Erythroblast (primary cell): Measurements from ENCODE around the gene MOCOS.

ENCODE experiments used
- DNase-seq, 2 experiments: peaks; one replicate each; lab custom pipeline; 2025; lab: John Stamatoyannopoulos, UW
- GATA1 ChIP-seq: IDR thresholded peaks from 2 replicates; pipeline ENCODE4 v1.6.1; 2011; ENCODE audit warnings: low read depth, mild to moderate bottlenecking, control low read depth, low read length, moderate library complexity
- POLR2A ChIP-seq: IDR thresholded peaks from 2 replicates; pipeline ENCODE4 v1.6.1; 2011; ENCODE audit warnings: mild to moderate bottlenecking, low read length

Gene MOCOS

DNA sequence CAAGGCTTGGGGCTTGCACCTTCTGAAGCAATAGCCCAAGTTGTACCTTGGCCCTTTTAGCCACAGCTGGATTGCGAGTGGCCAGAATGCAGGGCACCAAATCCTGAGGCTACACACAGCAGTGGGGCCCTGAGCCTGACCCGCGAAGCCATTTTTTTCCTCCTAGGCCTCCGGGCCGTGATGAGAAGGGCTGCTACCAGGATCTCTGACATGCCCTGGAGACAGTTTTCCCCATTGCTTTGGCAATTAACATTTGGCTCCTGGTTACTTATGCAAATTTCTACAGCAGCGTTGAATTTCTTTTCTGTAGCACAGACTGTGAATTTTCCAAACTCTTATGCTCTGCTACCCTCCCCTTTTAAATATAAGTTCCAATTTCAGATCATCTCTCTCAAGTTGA lies 54.5 kb downstream of the MOCOS start:
- TF ChIP-seq POLR2A (no peak), GATA1 (no peak)
- DNase-seq, result no peak

DNA sequence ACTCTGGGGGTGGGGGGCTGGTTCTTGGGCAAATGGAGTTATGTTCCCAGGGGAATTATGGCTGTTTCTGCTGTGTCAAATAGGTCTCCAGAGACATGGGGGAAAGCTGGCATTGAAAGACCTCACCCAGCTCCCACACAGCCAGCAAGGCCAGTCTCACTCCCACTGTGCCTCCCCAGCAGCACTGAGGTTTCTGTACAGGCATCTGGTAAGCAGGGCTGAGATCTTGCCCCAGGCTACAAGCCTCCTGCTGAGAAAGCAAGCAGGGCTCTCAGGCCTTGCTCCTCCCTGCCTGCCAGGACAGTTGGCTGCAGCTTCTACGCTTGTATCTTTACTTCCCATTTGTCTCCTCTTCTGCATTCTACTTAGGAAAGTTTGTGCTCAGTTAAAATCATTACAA lies 59.7 kb downstream of the MOCOS start:
- TF ChIP-seq POLR2A (no peak), GATA1 (no peak)
- DNase-seq, result no peak

DNA sequence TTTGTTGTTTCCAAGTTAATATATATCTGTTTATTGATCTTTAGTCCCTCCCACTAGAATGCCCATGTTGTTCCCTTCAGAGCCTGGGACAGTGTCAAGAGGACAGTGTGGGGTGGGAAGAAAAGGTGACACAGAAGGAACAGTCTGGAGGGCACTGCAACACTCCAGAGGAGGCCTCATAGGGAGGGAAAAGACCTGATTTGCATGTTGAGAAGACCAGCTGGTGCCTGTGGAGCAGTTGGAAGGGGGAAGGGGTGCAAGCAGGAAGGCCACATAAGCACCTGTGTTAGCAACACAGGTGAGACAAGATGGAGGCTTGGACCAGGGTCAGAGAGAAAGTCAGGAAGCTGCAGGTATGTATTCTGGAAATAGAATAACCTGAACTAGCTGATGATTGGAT lies 62.1 kb downstream of the MOCOS start:
- no peak for TF ChIP-seq GATA1
- TF ChIP-seq POLR2A, result no peak
- DNase-seq, result no peak

DNA sequence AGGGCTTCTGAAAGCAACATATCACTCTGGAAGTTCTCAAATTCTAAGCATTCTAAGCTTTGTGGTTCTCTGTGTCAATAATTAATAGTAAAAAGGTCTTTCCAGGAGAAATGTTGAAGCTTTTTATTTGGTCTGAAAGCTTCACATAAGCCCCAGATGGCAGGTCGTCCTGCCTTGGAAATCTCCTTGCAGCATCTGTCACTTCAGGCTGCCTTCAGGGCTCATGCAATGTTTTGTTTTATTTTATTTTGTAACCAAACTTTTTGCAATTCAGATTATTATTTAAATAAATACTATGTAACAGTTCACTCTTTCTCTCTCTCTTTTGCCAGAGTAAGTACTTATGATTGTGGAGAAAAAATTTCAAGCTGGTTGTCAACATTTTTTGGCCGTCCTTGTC lies 63.5 kb downstream of the MOCOS start:
- TF ChIP-seq GATA1 (no peak), POLR2A (no peak)
- no peak for DNase-seq

DNA sequence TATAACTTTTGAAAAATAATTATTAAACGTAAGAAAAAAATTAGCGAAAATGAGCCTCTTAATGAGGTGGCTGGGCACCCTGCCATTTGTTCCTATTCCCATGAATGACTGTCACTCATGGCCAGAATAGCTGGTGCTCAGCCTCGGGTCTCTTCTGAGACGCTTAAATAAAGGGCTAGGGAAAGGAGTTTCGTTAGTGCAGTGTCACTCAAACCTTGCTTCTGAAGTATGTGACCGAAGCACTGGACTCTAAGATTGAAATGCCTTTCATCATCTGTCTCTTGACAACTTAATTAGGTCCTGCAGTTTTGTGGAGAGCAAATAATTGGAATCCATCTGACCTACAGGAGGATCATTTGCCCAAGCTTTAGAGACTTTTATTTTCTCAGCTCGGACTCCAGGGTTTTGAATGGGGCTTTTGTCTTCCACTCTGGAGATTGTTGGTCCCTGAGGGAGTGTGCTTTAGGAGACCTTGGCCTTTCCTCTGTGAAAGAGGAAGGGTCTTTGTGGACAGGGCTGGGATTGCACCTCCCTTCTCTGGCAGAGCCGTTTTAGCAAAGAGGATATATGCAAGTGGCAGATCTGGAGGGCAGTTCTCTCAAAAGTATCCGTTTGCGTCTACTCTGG lies 67.9 kb downstream of the MOCOS start:
- DNase-seq, result no peak
- TF ChIP-seq POLR2A (no peak), GATA1 (no peak)

DNA sequence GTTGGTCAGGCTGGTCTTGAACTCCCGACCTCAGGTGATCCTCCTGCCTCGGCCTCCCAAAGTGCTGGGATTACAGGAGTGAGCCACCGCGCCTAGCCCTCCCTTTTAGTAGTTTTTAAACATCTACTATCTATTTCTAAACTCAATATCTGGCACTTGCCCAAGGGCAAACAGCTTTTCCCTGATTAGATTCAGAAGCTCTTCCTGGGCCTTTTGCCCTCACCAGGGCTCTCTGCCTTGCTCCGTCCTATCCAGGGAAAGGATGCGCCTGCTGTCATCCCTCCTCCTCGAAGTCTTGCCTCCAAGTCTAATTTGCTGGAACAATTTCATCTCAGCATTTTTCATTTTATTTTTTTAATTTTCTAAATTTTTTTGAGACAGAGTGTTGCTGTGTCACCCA lies 68.8 kb downstream of the MOCOS start:
- TF ChIP-seq POLR2A, result no peak
- no peak for TF ChIP-seq GATA1
- no peak for DNase-seq

DNA sequence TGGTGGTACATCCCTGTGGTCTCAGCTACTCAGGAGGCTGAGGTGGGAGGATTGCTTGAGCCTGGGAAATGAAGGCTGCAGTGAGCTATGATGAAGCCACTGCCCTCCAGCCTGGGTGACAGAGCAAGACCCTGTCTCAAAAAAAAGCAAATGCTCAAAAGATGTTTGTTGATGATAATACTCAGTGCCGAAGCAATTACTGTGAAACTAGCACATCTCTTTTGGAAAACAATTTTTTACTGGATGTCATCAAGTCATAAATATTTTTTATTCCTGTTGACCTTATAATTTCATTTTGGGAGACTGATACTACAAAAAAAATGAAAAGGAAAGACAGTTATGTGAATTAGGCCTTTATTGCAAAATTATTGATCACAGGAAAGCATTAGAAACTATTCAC lies 75.7 kb downstream of the MOCOS start:
- no peak for DNase-seq
- TF ChIP-seq GATA1 (no peak), POLR2A (no peak)

DNA sequence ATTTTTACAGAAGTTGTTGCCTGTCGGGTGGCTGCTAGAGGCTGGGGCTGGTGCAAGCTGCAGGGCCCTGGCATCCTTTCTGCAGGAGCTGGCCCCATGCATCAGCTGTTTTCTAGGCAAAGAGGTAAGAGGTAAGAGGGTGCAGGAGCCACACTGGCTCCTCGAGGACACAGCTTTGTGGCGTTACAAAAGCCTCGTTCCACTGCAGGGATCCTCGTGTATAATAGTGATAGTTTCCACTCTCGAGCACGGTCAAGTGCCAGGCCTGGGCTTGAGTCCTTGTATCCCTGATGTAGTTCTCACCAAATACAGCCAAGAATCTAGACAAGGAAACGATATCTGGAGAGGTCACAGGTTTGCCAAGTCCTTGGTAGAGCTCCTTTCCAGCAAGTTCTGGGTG lies 77.0 kb downstream of the MOCOS start:
- TF ChIP-seq POLR2A (no peak), GATA1 (no peak)
- DNase-seq, result no peak

DNA sequence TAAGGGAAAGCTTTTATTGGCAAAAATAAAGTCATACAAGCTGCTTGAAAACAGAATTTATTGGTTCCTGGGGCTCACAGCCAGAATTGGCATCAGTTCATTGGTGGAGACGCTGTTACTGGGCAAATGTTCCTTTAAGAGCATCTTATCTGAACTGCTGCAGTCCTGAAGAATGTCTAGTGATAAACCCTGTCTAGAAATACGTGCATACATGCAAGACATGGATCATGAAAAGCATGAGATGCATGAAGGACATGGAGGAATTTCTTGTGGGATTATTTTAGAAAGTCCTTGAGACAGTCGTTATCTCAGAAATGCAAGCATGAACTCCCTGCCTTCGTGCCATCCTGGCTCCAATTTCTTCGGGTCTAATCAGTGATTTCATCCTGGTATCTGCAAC lies 77.7 kb downstream of the MOCOS start:
- TF ChIP-seq GATA1 (peak; percentile 29), POLR2A (no peak)
- peak; percentile 79 to 92 for DNase-seq

DNA sequence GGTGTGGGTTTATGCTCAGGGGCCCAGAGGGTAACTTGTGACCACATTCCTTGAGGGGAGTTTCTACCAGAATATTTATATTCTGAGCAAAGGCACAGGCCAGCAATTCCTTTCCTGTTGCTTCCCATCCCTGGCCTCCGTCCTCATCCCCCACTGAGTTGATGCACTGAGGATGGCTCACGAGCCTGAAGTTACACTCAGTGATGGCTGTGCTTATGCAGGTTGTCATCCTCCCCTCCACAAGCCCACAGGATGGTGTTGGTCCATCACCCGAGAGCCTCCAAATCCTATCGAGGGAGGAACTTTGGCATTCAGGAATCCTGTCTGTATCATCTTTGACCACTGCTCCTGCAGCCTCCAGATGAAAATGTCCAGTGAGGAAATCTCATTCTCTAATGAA lies 81.9 kb downstream of the MOCOS start:
- TF ChIP-seq GATA1, result no peak
- no peak for TF ChIP-seq POLR2A
- DNase-seq, result no peak

DNA sequence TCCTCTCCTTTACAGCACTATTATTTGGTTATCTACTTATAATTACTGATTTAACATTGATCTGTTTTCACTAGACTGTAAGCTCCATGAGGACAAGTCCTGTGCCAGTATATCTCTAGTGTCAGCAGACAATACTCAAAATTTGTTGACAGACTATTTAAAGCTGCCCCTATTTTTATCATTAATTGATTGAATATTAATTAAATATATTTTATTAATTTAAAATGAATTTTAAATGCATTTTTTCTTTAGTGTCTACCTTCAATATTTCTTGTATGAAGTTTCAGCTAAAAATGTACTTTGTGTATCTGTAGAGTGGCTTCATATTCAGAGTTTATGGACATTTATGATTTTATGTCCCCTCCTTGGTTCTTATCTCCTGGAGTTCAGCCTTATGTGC lies 83.9 kb downstream of the MOCOS start:
- no peak for DNase-seq
- no peak for TF ChIP-seq GATA1
- no peak for TF ChIP-seq POLR2A

DNA sequence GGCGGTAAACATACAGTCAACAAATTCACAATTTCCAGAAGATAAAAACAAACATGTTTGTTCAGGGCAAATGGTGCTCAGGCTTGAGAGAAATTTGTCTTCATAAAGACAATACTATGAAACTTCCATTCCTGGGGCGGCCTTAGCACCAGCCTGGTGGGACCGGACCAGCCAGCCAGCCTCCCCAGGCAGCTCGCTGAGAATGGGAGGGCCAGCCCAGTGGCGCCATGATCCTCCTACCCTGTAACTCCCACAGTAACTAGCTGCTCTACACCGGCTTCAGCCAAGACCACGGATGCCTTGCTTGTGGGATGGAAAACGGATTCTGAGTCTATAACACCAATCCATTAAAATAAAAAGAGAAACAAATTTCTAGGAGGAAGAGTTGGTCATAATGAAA lies 86.0 kb downstream of the MOCOS start:
- no peak for TF ChIP-seq GATA1
- TF ChIP-seq POLR2A, result no peak
- DNase-seq, result no peak

DNA sequence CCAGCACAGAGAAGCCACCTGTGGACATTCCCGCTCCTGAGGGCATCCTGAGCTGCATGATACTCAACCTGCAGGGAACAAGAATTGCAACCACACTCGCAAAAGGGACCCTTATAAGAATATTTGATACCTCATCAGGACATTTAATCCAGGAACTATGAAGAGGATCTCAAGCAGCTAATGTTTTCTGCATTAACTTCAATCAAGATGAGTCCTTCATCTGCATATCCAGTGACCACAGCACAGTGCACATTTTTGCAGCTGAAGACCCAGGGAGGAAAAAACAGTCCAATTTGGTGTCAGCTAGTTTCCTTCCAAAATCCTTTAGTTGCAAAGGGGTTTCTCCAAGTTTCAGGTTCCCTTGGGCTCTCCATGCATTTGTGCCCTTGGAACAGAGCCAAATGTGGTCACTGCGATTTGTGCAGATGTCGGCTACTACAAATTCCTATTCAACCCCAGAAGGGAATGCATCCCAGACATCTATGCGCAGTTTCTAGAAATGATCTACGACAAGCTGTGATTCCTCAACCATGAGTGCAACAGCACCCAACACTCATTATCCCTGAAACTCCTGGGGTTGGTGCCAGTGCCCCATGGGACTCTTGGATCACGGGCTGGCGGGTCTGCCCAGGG lies 86.9 kb downstream of the MOCOS start:
- no peak for DNase-seq
- TF ChIP-seq POLR2A (no peak), GATA1 (no peak)

DNA sequence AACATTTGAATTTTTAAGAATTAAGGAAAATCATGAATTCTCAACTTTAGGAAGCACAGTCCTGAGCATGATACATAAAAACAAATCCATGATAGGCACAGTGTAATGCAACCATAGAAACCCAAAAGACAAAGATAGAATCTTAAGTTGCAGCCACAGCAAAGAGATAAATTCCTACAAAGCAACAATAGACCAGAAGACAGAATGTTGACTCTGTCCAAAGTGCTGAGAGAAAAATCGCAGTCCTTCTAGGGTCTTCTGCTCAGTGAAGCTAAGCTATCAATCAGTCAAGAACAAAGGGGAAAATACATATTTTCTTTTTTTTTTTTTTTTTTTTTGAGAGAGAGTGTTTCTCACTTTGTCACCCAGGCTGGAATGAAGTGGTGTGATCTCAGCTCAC lies 88.3 kb downstream of the MOCOS start:
- no peak for DNase-seq
- TF ChIP-seq GATA1 (no peak), POLR2A (no peak)

DNA sequence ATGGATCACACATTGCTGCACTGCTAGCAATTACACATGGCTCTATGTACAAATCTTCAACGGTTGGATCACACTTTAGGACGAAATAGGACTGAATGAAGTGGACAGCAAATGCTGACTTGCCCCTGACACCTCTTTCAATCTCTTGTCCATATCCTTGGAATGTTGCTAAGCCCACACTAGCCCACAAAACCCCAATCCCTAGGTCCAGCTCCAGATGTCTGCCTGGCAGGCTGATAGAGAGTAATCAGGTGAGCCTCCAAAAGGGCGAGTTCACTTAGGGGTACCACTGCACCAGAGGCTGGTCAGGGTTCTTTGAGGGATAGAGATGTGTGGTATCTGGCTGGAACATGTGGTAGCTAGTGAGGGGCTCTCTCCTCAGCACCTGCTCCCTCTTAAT lies 91.7 kb downstream of the MOCOS start:
- DNase-seq, result no peak

More for the DNA sequence above, 91.7 kb downstream of the MOCOS start:
- TF ChIP-seq GATA1, result no peak
- TF ChIP-seq POLR2A, result no peak
